Upper lobe of left lung (tissue), 6 donors: ENCODE data around the gene AGAP1. TPM values are rescaled to one million over a fixed set of nuclear protein-coding genes. Genes with fewer than 3 reads are reported as not detected.
A peak's percentile ranks its signal among the peaks of the same experiment; 100 is the strongest.

ENCODE experiments used
- ATAC-seq, 2 donors: fragments of 200-7000 bp; cut with Tn5 transposase; one replicate each; pipeline ENCODE4 v1.9.1; 2022; ENCODE audit warnings: mild to moderate bottlenecking in 2 of 2, moderate library complexity in 2 of 2; ENCODE audit not compliant: low FRiP score in 2 of 2
- DNase-seq, 2 donors: peaks; one replicate each; pipeline ENCODE4 v3.0.0-alpha.2; 2019 to 2020
- H3K27ac ChIP-seq, 4 donors: fragments of 200-600 bp; sonication (generic); one replicate each; pipeline ENCODE4 v1.5.1; 2016 to 2019
- H3K27me3 ChIP-seq, 4 donors: fragments of 200-600 bp; sonication (generic); one replicate each; pipeline ENCODE4 v1.5.1; 2017 to 2019
- H3K36me3 ChIP-seq, 4 donors: fragments of 200-600 bp; sonication (generic); one replicate each; pipeline ENCODE4 v1.5.1; 2016 to 2019
- H3K4me1 ChIP-seq, 4 donors: fragments of 200-600 bp; sonication (generic); one replicate each; pipeline ENCODE4 v1.5.1; 2018 to 2019
- H3K4me3 ChIP-seq, 4 donors: fragments of 200-600 bp; sonication (generic); one replicate each; pipeline ENCODE4 v1.5.1; 2017 to 2019; ENCODE audit warnings: mild to moderate bottlenecking in 2 of 4, moderate library complexity in 1 of 4
- H3K9me3 ChIP-seq, 4 donors: fragments of 200-600 bp; sonication (generic); one replicate each; pipeline ENCODE4 v1.5.1; 2018 to 2019
- CTCF ChIP-seq, 6 experiments: fragments of 450-650 bp in 4 of 6; fragments of 200-600 bp in 2 of 6; sonication (generic) in 2 of 6; IDR thresholded peaks; one replicate each; pipeline ENCODE4 v1.5.1; 2016 to 2019; ENCODE audit warnings: antibody characterized with exemption in 6 of 6
- EP300 ChIP-seq, 4 donors: sonication (generic); formaldehyde crosslinking; IDR thresholded peaks; one replicate each; pipeline ENCODE4 v1.5.1; 2017; ENCODE audit warnings: antibody characterized with exemption in 4 of 4, control low read depth in 2 of 4
- POLR2A ChIP-seq, 4 donors: fragments of 450-650 bp; IDR thresholded peaks; one replicate each; pipeline ENCODE4 v1.5.1; 2016 to 2017; ENCODE audit warnings: antibody characterized with exemption in 4 of 4, mild to moderate bottlenecking in 2 of 4
- POLR2AphosphoS5 ChIP-seq, 2 donors: sonication (generic); formaldehyde crosslinking; IDR thresholded peaks; one replicate each; pipeline ENCODE4 v1.5.1; 2017; ENCODE audit warnings: antibody characterized with exemption in 2 of 2
- WGBS, 2 donors: methylation state at CpG; one replicate each; pipeline ENCODE4 v1.1.5; 2017 to 2018; 5-methylcytosine and 5-hydroxymethylcytosine counted together
- total RNA-seq, 6 donors: library from RNA; depleted of rRNA in 4 of 6; stranded (reverse); fragments of >200 nt in 4 of 6; gene quantifications; one replicate each; pipeline versions ENCODE4 v1.1.0 to v1.2.1, GENCODE V29; 2016 to 2021
- donor health status: DM: no; HTN: no; CAD: no; lungs with moderate emphysema.
- donor health status: DM: no; HTN: yes; CAD: no; lungs with severe emphysema.

AGAP1 gene
- total RNA-seq: 10 to 100 TPM; 25.5 to 45.1 (median 30.7) TPM

GRCh38 chr2:235493775-235494715, at the start of gene AGAP1:
AGAP1 (plus strand) TSS chr2:235494043.
- TF ChIP-seq POLR2A (IDR thresholded peaks at IDR 0.05): peak in 2 of 4 donors; percentile 34 to 67
- TF ChIP-seq EP300 (IDR thresholded peaks at IDR 0.05): no peak
- no peak for TF ChIP-seq POLR2AphosphoS5 (IDR thresholded peaks at IDR 0.05)
- peak in 1 of 6 experiments; percentile 8 for TF ChIP-seq CTCF (IDR thresholded peaks at IDR 0.05)
- H3K4me3 ChIP-seq: peak within 1 kb of the TSS; percentile 69 to 76 (median 72)
- ATAC-seq (peak; percentile 87 to 92), DNase-seq (peak; percentile 86 to 98)
- peaks cover 19 to 34% (median 25%) of the 10 kb centered on the region in 4 donors for H3K4me1 ChIP-seq
- peak within 1 kb of the TSS; percentile 75 to 91 (median 82) for H3K27ac ChIP-seq
- H3K36me3 ChIP-seq: no peaks in the 10 kb centered on the region
- no peaks in the 10 kb centered on the region for H3K27me3 ChIP-seq
- 0% methylated on average over 36 of the region's 156 CpGs; no CpG with 5 or more reads in 1 of the 2 donors for WGBS, 2 donors
- H3K9me3 ChIP-seq: no peaks in the 10 kb centered on the region

GRCh38 chr2:235444101-235444597, 49.7 kb upstream of the AGAP1 start:
- Histone ChIP-seq H3K9me3 (no peaks in the 10 kb centered on the region), H3K4me1 (peaks cover 0 to 3% (median 0%) of the 10 kb centered on the region in 4 donors), H3K27ac (no peak overlapping the region), H3K4me3 (no peak overlapping the region), H3K27me3 (no peaks in the 10 kb centered on the region), H3K36me3 (no peaks in the 10 kb centered on the region)
- WGBS, 2 donors: 85 to 87% methylated on average over 7 of the region's 7 CpGs
- TF ChIP-seq CTCF (IDR thresholded peaks at IDR 0.05) (no peak), POLR2AphosphoS5 (IDR thresholded peaks at IDR 0.05) (no peak), EP300 (IDR thresholded peaks at IDR 0.05) (no peak), POLR2A (IDR thresholded peaks at IDR 0.05) (no peak)
- ATAC-seq (no peak), DNase-seq (no peak)

- 78 to 79% methylated on average over 6 of the region's 6 CpGs for WGBS, 2 donors
- Histone ChIP-seq H3K4me3 (no peak overlapping the region), H3K27ac (no peak overlapping the region), H3K27me3 (no peaks in the 10 kb centered on the region), H3K9me3 (no peaks in the 10 kb centered on the region), H3K36me3 (no peaks in the 10 kb centered on the region), H3K4me1 (no peaks in the 10 kb centered on the region)
- ATAC-seq (no peak), DNase-seq (no peak)
- no peak for TF ChIP-seq EP300 (IDR thresholded peaks at IDR 0.05)
- TF ChIP-seq CTCF (IDR thresholded peaks at IDR 0.05): no peak
- no peak for TF ChIP-seq POLR2A (IDR thresholded peaks at IDR 0.05)
- TF ChIP-seq POLR2AphosphoS5 (IDR thresholded peaks at IDR 0.05): no peak
Measured at GRCh38 chr2:235445116-235445515, 48.7 kb upstream of the AGAP1 start.

GRCh38 chr2:235446082-235446481, 47.8 kb upstream of the AGAP1 start:
- no peaks in the 10 kb centered on the region for H3K4me1 ChIP-seq
- no peak overlapping the region for H3K27ac ChIP-seq
- H3K9me3 ChIP-seq: no peaks in the 10 kb centered on the region
- ATAC-seq: no peak
- no peak for DNase-seq
- WGBS, 2 donors: 92 to 93% methylated on average over 5 of the region's 5 CpGs
- H3K36me3 ChIP-seq: no peaks in the 10 kb centered on the region
- TF ChIP-seq POLR2AphosphoS5 (IDR thresholded peaks at IDR 0.05) (no peak), CTCF (IDR thresholded peaks at IDR 0.05) (no peak), POLR2A (IDR thresholded peaks at IDR 0.05) (no peak), EP300 (IDR thresholded peaks at IDR 0.05) (no peak)
- no peak overlapping the region for H3K4me3 ChIP-seq
- H3K27me3 ChIP-seq: no peaks in the 10 kb centered on the region
